Spleen (tissue), 11 donors: ENCODE data around the gene HSPA4. TPM values are rescaled to one million over a fixed set of nuclear protein-coding genes. Genes with fewer than 3 reads are reported as not detected.

Experiments used
- DNase-seq: peaks from one replicate; pipeline ENCODE4 v3.0.0-alpha.2; 2020
- H3K27ac ChIP-seq, 8 donors: fragments of 200-600 bp; sonication (generic) in 7 of 8; 1 replicate in 4 of 8; 2 replicates in 4 of 8; pipeline versions ENCODE4 v1.5.0 to v1.8.0; 2016 to 2021; ENCODE audit warnings: inconsistent platforms in 4 of 8, mild to moderate bottlenecking in 4 of 8, moderate library complexity in 1 of 8
- H3K27me3 ChIP-seq, 7 donors: fragments of 200-600 bp; sonication (generic) in 6 of 7; replicated peaks in 1 of 7; 1 replicate in 4 of 7; 2 replicates in 3 of 7; pipeline versions ENCODE4 v1.5.0 to v1.8.0; 2016 to 2021; ENCODE audit warnings: inconsistent platforms in 3 of 7, mild to moderate bottlenecking in 1 of 7
- H3K36me3 ChIP-seq, 6 donors: fragments of 200-600 bp; sonication (generic) in 5 of 6; 1 replicate in 4 of 6; 2 replicates in 2 of 6; pipeline versions ENCODE4 v1.5.0 to v1.8.0; 2016 to 2021; ENCODE audit warnings: inconsistent platforms in 2 of 6
- H3K4me1 ChIP-seq, 6 donors: fragments of 200-600 bp; sonication (generic) in 5 of 6; 1 replicate in 3 of 6; 2 replicates in 3 of 6; pipeline versions ENCODE4 v1.5.0 to v1.8.0; 2016 to 2021; ENCODE audit warnings: inconsistent platforms in 3 of 6
- H3K4me3 ChIP-seq, 8 donors: fragments of 200-600 bp; sonication (generic) in 7 of 8; 1 replicate in 4 of 8; 2 replicates in 4 of 8; pipeline versions ENCODE4 v1.5.0 to v1.8.0; 2016 to 2021; ENCODE audit warnings: inconsistent platforms in 4 of 8, mild to moderate bottlenecking in 4 of 8, moderate library complexity in 2 of 8
- H3K9me3 ChIP-seq, 8 donors: fragments of 200-600 bp; sonication (generic) in 7 of 8; 1 replicate in 4 of 8; 2 replicates in 4 of 8; pipeline versions ENCODE4 v1.5.0 to v1.8.0; 2016 to 2021; ENCODE audit warnings: inconsistent platforms in 4 of 8
- POLR2A ChIP-seq, 3 donors: fragments of 450-650 bp; IDR thresholded peaks; one replicate each; pipeline ENCODE4 v1.5.1; 2017; ENCODE audit warnings: antibody characterized with exemption in 3 of 3, mild to moderate bottlenecking in 1 of 3
- POLR2AphosphoS5 ChIP-seq, 3 donors: sonication (generic); formaldehyde crosslinking; IDR thresholded peaks; one replicate each; pipeline ENCODE4 v1.5.1; 2017; ENCODE audit warnings: antibody characterized with exemption in 3 of 3
- WGBS, 5 donors: extraction: QIAGEN DNeasy Blood & Tissue Kit in 3 of 5; methylation state at CpG; one replicate each; pipeline versions ENCODE4 v1.1.5 to v1.1.7; 2013 to 2018; 5-methylcytosine and 5-hydroxymethylcytosine counted together
- intact Hi-C: fragments of 100-400 bp; cut with DNase I; formaldehyde crosslinking; loops from one replicate; pipeline ENCODE4 v1.15.0; 2023; ENCODE audit warnings: low total_unique reads
- polyA plus RNA-seq, 3 donors: library from polyadenylated mRNA; stranded (reverse); fragments of 200-250 nt; gene quantifications; one replicate each; pipeline ENCODE4 v1.2.1, GENCODE V29; 2013
- total RNA-seq, 7 donors: library from RNA; depleted of rRNA in 3 of 7; stranded (reverse); fragments of >200 nt in 3 of 7; fragmentation: NEBNext Ultra II Directional in 4 of 7; extraction: Animal tissue kit (Norgen Biotek cat#: 25700) in 4 of 7; gene quantifications; one replicate each; pipeline versions ENCODE4 v1.1.0 to v1.2.1, GENCODE V29; 2016 to 2021
- TF ChIP-seq, protein P1 (sequence below), 11 experiments: fragments of 200-600 bp in 7 of 11; fragments of 450-650 bp in 4 of 11; sonication (generic) in 4 of 11; IDR thresholded peaks in 8 of 11; conservative IDR thresholded peaks in 3 of 11; 1 replicate in 7 of 11; 2 replicates in 4 of 11; pipeline versions ENCODE4 v1.4.0 to v1.8.0; 2016 to 2021; ENCODE audit warnings: antibody characterized with exemption in 11 of 11, inconsistent platforms in 4 of 11, mild to moderate bottlenecking in 1 of 11
- donor health status: healthy with polysubstance abuse.
- donor health status: DM: no; HTN: no; CAD: no; lungs with moderate emphysema.
- donor health status: DM: no; HTN: no; CAD: no.
- donor health status: Bipolar disorder and iron deficiency.
- donor health status: healthy.
- donor health status: DM: no; HTN: no; CAD: no.
- donor health status: DM: yes; HTN: yes; CAD: no.

Gene HSPA4
- total and polyA plus RNA-seq, 10 donors = 38.0 to 74.6 (median 60.0) TPM

DNA sequence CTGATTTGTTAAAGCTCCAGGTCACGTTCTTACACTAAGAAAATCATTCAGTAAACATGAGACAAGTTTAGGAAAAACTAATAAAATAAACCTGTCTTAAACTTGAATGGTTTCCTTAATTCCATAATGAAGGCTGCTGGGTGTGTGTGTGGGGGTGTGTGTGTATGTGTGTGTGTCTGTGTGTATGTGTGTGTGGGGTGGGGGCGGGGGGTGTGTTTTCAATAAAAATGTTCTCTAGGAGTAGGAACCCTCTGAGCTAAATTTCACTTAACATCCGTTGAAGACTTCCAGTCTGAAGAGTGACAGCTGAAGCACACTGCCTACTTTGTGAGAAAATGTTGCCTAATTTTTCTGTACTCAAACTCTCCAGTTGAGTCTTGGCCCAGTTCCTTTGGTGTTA is 54.5 kb downstream of the HSPA4 start:
- no peaks in the 10 kb centered on the region for H3K9me3 ChIP-seq
- no peak overlapping the region for H3K4me3 ChIP-seq
- intact Hi-C loops = no loop called here
- no peak for DNase-seq
- no peaks in the 10 kb centered on the region for H3K27me3 ChIP-seq
- TF ChIP-seq POLR2AphosphoS5 (IDR thresholded peaks at IDR 0.05) (no peak), POLR2A (IDR thresholded peaks at IDR 0.05) (no peak)
- TF ChIP-seq, protein P1, sequence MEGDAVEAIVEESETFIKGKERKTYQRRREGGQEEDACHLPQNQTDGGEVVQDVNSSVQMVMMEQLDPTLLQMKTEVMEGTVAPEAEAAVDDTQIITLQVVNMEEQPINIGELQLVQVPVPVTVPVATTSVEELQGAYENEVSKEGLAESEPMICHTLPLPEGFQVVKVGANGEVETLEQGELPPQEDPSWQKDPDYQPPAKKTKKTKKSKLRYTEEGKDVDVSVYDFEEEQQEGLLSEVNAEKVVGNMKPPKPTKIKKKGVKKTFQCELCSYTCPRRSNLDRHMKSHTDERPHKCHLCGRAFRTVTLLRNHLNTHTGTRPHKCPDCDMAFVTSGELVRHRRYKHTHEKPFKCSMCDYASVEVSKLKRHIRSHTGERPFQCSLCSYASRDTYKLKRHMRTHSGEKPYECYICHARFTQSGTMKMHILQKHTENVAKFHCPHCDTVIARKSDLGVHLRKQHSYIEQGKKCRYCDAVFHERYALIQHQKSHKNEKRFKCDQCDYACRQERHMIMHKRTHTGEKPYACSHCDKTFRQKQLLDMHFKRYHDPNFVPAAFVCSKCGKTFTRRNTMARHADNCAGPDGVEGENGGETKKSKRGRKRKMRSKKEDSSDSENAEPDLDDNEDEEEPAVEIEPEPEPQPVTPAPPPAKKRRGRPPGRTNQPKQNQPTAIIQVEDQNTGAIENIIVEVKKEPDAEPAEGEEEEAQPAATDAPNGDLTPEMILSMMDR (IDR thresholded peaks at IDR 0.05 in 8 of 11, conservative IDR thresholded peaks at IDR 0.05 in 3 of 11) = no peak
- peaks cover 4 to 60% (median 14%) of the 10 kb centered on the region in 6 donors for H3K4me1 ChIP-seq
- peaks cover 3 to 47% (median 39%) of the 10 kb centered on the region in 6 donors for H3K36me3 ChIP-seq
- H3K27ac ChIP-seq = peak overlapping the region in 5 of 8 donors; percentile 48 to 76 (median 58)
- WGBS, 5 donors = 68 to 90% (median 87%) methylated on average over 3 of the region's 3 CpGs

GRCh38 chr5:133106761-133107572 is 55.2 kb downstream of the HSPA4 start:
- Histone ChIP-seq H3K36me3 (peaks cover 3 to 41% (median 32%) of the 10 kb centered on the region in 6 donors), H3K4me3 (no peak overlapping the region), H3K4me1 (peaks cover 4 to 62% (median 15%) of the 10 kb centered on the region in 6 donors), H3K27ac (peak overlapping the region in 4 of 8 donors; percentile 53 to 76 (median 60)), H3K27me3 (no peaks in the 10 kb centered on the region), H3K9me3 (no peaks in the 10 kb centered on the region)
- DNase-seq = no peak
- intact Hi-C loops = no loop called here
- 78 to 85% (median 81%) methylated on average over 8 of the region's 8 CpGs for WGBS, 5 donors
- peak in 2 of 3 donors; percentile 14 to 35 for TF ChIP-seq POLR2AphosphoS5 (IDR thresholded peaks at IDR 0.05)
- no peak for TF ChIP-seq POLR2A (IDR thresholded peaks at IDR 0.05)

DNA sequence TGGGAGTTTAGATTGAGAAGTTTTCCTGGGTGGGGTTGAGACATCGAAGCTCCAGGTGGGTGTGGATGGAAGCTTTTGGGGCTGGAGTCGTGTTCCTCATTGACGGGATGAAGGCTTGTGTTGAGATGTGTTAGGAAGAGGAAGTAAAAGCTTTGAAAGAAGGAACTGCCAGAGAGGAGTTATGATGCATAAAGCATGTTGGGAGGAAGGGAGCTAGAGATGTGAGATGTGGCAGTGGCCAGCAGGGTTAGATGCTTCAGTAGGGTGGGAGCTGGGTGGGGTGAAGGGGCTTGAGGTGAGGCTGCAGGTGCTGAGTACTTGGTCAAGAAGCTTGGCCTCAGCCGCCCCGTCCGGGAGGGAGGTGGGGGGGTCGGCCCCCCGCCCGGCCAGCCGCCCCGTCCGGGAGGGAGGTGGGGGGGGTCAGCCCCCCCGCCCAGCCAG is 56.7 kb downstream of the HSPA4 start:
- Histone ChIP-seq H3K4me1 (peaks cover 4 to 60% (median 15%) of the 10 kb centered on the region in 6 donors), H3K36me3 (peaks cover 0 to 26% (median 18%) of the 10 kb centered on the region in 6 donors), H3K27ac (peak overlapping the region in 3 of 8 donors; percentile 9 to 76 (median 43)), H3K9me3 (no peaks in the 10 kb centered on the region), H3K27me3 (no peaks in the 10 kb centered on the region), H3K4me3 (no peak overlapping the region)
- DNase-seq = no peak
- intact Hi-C loops = no loop called here
- WGBS, 5 donors = 39 to 61% (median 48%) methylated on average over 6 to 12 of the region's 13 CpGs
- TF ChIP-seq POLR2AphosphoS5 (IDR thresholded peaks at IDR 0.05) = no peak
- no peak for TF ChIP-seq POLR2A (IDR thresholded peaks at IDR 0.05)
- TF ChIP-seq, protein P1 (IDR thresholded peaks at IDR 0.05 in 8 of 11, conservative IDR thresholded peaks at IDR 0.05 in 3 of 11) = no peak

DNA sequence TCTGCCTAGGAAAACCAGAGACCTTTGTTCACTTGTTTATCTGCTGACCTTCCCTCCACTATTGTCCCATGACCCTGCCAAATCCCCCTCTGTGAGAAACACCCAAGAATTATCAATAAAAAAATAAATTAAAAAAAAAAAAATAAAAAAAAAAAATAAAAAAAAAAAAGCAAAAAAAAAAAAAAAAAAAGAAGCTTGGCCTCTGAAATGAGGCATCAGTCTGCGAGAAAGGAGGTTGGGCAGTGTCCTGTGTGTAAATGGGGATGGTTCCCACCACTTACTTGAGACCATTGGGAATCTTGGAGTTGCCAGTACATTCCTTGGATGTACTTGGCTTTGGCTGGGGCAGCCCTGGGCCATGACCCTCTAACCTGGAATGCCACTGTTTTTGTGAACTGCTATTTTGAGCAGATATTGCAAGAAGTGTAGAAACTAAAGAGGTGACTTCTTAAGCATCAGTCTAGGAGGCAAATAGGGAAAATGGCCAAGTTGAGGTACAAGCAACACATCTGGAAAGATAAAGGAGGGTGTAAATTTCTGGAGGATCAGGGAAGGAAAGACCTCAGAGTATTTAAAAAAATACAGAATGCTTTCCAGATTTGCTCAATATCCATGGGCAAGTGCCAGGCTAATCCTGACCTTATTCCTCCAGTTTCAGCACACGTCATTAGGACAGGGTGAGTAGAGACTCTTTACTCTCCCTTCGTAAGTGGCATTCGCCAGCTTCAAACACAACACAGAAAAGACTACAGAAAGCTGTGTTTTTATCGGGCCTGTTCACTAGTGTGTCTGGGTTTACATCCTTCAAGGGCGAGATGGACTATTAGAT is 58.1 kb downstream of the HSPA4 start:
- H3K27ac ChIP-seq = no peak overlapping the region
- peaks cover 0 to 46% (median 15%) of the 10 kb centered on the region in 6 donors for H3K4me1 ChIP-seq
- H3K9me3 ChIP-seq = no peaks in the 10 kb centered on the region
- peaks cover 0 to 12% (median 5%) of the 10 kb centered on the region in 6 donors for H3K36me3 ChIP-seq
- TF ChIP-seq, protein P1 (IDR thresholded peaks at IDR 0.05 in 8 of 11, conservative IDR thresholded peaks at IDR 0.05 in 3 of 11) = no peak
- TF ChIP-seq POLR2A (IDR thresholded peaks at IDR 0.05) = no peak
- TF ChIP-seq POLR2AphosphoS5 (IDR thresholded peaks at IDR 0.05) = no peak
- H3K27me3 ChIP-seq = no peaks in the 10 kb centered on the region
- no peak for DNase-seq
- WGBS, 5 donors = 84 to 98% (median 88%) methylated on average over 6 of the region's 6 CpGs
- H3K4me3 ChIP-seq = no peak overlapping the region
- intact Hi-C loops = no loop called here
